GM18511 (cell line): Measurements from ENCODE around the gene FOXL2.

Experiments
- ATAC-seq: cut with Tn5 transposase; IDR thresholded peaks from one replicate; pipeline ENCODE4 v1.9.1; 2021; ENCODE audit warnings: mild to moderate bottlenecking, moderate library complexity; ENCODE audit not compliant: unreplicated experiment

FOXL2 gene

DNA sequence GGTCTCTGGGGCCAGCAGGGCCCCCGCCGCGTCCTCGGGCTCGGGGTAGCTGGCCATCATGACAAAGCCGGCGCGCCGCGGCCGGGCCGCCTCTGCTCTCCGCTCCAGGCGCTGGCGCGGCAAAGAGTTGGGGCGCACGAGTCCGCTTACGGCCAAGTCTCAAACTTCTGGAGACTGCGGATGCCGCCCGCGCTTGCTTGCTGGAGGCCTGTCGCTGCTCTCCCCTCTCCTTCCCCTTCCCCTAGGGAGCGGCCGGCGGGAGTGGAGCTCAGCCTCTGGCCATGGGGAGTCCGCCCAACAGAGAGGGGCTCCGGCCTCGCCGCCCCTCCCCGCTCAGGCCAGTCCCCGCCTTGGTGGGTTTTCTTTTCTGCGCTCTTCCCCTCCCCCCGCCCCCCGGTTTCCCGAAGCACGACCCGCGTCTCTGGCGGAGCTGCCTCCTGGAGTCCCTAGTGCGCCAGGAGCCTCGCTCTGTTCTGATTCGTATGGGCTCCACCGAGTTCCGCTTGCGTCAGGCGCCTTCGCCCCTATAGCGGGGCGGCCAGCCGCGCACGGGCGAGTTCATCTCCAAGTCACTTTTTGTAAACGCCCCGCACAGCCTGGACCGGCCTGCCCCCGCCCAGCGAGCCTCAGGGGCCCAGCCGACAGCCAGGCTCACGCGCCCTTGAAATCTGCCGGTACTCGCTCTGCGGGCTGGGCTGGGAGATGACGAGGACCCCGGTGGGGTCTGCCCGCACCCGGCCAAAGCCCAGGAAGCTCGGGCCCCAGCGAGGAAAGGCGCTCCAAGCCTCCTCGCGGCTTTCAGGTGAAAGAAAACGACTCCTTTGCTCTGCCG is at the start of gene FOXL2, which contains the start of gene FOXL2NB:
FOXL2 (minus strand) TSS at position 475 of the 832 bp plus-strand sequence; CDS start at position 60, 415 bp downstream.
FOXL2NB (plus strand) TSS at position 555 of the 832 bp plus-strand sequence; CDS start at position 703, 148 bp downstream.
- ATAC-seq: no peak

- ATAC-seq: no peak
Measured at GRCh38 chr3:138995706-138996105, 48.8 kb upstream of the FOXL2 start.

- no peak for ATAC-seq
Measured at GRCh38 chr3:138987181-138987580, 40.2 kb upstream of the FOXL2 start.

GRCh38 chr3:138985932-138986331 is 39.0 kb upstream of the FOXL2 start:
- no peak for ATAC-seq

- no peak for ATAC-seq
Measured at GRCh38 chr3:138984816-138985215, 37.9 kb upstream of the FOXL2 start.

- ATAC-seq: no peak
Measured at GRCh38 chr3:138976047-138976446, 29.1 kb upstream of the FOXL2 start.

- ATAC-seq: no peak
Measured at GRCh38 chr3:138975351-138975750, 28.4 kb upstream of the FOXL2 start.

DNA sequence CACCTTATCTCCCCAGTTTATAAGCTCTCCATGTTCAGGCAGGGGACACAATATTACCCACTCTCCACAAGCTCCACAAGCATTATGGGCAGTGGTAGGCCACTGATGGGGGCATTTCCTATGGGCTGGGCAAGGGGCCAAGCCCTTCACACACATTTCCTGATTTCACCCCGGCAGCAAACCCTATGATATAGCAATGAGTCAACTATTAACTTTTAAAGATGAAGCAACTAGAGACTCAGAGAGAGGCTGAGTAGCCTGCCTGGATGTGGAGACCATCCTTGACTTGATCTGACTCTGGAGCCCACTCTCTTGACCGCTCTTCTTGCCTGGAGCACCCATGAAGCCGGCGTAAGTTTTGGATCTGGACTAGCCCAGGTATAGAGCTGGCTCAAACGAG is 27.5 kb upstream of the FOXL2 start:
- no peak for ATAC-seq

DNA sequence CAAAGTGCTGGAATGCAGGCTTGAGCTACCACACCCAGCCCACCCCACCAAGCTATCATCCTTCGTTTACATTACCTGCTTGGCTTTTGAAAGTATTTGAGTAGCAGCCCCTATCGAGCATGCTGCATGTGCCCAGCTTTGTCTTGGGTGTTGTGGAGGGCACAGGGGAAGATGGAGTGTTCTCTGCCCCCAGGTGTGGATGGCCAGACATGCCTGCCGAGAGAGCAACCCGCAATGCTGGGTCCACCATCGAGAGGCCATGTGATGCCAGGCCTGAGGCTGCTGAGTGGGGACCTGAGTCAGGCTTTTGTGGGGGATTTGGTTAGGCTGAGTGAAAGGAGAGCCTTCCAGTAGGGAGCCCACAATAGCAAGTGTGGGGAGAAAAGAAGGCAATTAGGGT is 26.0 kb upstream of the FOXL2 start:
- no peak for ATAC-seq

- ATAC-seq: no peak
Measured at GRCh38 chr3:138971766-138972320, 24.9 kb upstream of the FOXL2 start.

DNA sequence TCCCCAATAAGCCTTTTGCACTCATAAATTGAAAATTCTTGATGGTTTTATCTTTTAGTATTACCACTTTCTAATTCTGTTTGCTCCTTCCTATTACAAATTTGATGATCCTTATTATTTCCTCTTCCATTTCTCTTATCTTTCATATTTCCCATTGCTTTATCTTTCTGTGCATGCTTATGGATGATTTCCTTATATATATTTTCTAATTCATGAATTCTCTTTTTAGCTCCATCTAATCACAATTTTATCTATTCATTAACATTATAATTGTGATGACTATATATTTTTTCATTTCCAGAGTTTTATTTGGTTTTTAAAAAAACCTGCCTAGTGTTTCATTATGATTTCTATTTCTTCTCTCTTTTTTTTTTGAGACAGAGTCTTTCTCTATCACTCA is 18.0 kb upstream of the FOXL2 start:
- ATAC-seq: no peak

DNA sequence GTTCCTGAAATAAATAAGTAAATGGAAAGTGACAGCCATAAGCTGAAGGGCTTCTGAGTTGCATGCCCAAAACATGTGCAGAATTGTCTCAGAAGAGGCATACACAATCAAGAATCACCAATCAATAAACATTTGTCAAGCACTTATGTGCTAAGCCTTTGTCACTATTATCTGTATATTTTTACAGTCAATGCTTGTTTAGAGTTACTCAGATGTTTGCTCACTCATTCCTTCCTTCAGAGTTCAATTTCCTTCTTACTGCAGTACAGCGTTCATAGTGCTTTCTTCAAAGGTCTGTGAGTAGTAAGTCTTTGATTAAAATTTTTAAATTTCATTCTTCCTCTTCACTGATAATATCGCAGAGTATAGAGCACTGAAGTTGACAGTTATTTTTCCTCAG is 17.3 kb upstream of the FOXL2 start:
- no peak for ATAC-seq

DNA sequence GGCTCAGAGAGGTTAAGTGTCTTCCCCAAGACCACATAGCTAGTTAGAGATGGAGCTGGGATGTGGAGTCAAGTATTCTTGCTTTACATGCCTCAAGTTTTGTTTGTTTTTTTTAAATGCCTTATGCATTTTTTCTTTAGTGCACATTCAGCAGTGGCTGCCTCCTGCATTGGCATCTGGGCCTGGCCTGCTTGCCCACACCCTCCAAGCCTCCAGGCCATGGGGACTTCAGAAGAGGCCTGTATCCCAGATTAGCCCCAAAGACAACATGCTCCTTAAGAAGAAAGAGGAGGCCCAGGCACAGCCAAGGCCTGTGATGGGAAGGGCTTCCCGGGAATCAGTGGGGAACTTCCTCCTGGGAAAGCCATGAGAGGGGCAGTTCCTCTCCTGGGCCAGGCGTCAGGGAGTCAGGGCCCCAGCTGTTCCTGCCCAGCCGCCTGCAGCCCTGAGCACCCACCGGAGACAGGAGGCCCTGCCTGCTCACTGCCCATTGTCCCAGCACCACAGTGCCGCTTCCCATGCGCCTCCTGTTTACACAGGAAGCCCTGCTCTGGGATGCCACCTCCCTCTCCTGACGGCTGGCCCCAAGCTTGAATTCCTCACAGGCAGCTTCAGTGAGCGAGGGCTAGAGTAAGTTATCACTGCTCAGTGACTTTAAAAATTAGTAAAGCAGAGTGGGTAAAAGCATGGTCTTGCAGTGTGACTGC is 16.1 kb upstream of the FOXL2 start:
- no peak for ATAC-seq

DNA sequence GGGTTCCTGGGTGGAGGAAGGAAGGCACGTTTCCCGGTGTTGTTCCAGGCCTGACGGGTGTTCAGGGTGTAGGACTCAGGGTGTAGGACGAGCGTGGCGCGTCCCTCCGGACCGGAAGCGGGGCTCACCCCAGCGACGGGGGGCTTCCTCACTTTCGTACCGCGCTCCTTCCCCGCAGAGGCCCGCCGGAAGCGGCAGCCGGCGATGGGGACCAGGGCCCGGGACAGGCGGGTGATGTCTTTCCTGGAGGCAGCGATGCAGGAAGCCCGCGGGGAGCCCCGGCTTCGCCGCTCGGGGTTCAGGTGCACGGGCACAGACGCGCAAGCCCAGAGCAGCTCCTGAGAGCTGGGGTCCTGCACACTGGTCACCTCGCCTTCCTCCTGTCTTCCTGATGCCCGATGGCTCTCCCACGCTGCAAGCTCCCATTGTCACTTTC is 13.5 kb upstream of the FOXL2 start:
- no peak for ATAC-seq

DNA sequence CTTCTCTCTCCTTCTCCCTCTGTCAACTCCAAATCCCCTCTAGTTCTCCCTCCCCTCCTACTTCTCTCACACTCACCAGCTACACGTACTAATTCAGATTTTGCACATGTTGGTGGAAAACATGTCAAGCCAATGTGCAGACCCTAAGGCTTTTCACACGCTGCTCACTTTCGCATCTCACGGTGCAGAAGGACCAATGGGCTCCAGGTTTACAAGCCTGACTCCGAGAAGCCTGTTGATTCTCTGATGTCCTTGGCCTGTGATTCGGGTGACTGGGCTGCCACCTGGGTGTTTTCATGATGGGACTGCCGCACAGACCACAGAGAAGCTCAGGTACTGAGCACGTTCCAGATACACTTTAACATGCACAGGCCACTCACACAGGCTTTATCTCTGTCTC is 3.8 kb upstream of the FOXL2 start:
- ATAC-seq: no peak

GRCh38 chr3:138950006-138950644 is 3.2 kb upstream of the FOXL2 start:
- no peak for ATAC-seq

DNA sequence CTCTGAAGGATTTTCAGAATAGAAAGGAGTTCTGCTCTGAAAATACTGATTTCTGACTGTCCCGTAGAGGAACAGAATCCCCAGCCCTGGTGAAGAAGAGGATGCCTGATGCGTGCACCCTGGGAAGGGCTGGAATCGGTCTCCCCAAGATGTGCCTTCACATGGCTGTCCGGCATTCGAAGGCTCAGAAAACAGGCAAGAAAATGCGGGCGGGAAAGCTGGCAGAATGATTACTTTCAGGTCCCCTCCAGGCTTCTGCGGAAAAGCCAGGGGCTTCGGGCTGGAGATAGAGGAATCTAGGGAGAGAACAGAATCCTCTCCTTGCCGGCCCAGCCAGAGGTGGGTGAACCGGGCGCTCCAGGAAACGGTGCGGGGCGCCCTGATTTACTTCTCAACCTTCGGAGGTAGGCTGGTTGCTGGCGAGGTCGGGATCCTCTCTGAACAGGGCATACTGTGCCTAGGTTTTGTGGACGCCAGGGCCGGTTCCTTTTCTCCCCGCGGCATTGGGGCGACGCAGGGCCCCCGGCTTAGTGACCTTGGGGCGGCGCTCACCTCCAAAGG is 2.6 kb upstream of the FOXL2 start:
- no peak for ATAC-seq

DNA sequence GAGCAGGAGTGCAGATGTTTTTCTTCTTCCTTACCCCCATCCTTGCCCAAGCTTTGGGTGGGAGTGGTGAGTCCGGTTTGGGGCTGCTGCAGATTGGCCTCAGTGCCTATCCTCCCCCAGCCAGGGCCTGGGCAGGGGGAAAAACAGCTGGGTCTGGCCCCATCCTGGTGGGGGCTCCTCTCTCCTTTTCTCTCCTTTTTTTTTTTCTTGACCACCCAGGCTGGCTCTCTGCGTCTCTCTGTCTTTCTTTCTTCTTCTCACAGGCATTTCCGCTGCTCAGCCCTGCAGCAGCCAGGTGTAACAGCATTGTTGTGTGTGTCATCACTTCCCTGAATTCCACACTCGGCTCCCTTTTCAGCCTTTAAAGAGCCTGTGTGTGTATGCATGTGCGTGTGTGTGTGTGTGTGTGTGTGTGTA is 2.1 kb upstream of the FOXL2 start:
- ATAC-seq: no peak

GRCh38 chr3:138948371-138949001 is 1.5 kb upstream of the FOXL2 start:
- ATAC-seq: no peak

DNA sequence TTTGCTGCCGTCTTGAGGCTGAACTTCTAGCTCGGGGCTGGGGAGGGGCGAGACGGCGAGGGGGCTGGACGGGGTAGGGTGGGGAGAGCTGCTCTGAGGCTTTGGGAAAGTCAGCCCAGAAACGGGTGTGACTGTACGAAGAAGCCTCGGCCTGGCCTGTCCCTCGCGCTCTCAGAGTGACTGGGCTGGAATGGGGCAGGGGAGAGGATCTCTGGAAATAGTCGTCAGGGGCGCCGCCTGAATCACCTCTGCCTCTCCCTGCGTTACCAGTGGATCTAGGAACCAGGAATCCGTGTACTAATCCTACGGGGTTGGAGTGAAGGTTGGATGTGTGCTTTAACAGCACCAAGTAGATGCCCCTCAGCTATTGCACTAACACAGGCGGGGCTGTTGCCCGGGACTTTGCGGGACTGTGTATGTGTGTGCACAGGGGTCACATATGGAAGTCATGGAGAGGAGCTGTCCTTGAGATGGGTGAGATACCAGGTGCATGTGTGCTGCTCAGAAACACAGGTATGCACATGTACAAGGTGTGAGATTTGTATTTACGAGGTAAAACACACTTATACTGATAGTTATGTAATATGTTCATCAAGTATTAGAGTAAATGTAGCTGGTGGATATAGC is 671 bp upstream of the FOXL2 start:
- no peak for ATAC-seq
